Adipocyte (in vitro differentiated cells): Measurements from ENCODE around the gene CACYBP.

Experiments
- DNase-seq: peaks from one replicate; pipeline ENCODE4 v3.0.0-alpha.2; 2015; ENCODE audit warnings: low read depth
- H3K27me3 ChIP-seq: replicated peaks from 2 replicates; pipeline ENCODE4 v1.7.0; 2013; ENCODE audit warnings: mild to moderate bottlenecking, low read length, moderate library complexity; ENCODE audit not compliant: control insufficient read depth, insufficient read depth
- H3K36me3 ChIP-seq: 2 replicates; pipeline ENCODE4 v1.7.0; 2013; ENCODE audit warnings: low read length, mild to moderate bottlenecking, moderate library complexity; ENCODE audit not compliant: control insufficient read depth, insufficient read depth, severe bottlenecking
- H3K4me1 ChIP-seq: 2 replicates; pipeline ENCODE4 v1.7.0; 2013; ENCODE audit warnings: mild to moderate bottlenecking, low read length, moderate library complexity; ENCODE audit not compliant: control insufficient read depth, insufficient read depth
- H3K4me3 ChIP-seq: 2 replicates; pipeline ENCODE4 v1.7.0; 2013; ENCODE audit warnings: mild to moderate bottlenecking, low read length, moderate library complexity
- H3K9ac ChIP-seq: 2 replicates; pipeline ENCODE4 v1.7.0; 2013; ENCODE audit warnings: mild to moderate bottlenecking, low read length, moderate library complexity
- H3K9me3 ChIP-seq: 2 replicates; pipeline ENCODE4 v1.7.0; 2013; ENCODE audit warnings: mild to moderate bottlenecking, low read length, moderate library complexity; ENCODE audit not compliant: control insufficient read depth

The CACYBP gene

DNA sequence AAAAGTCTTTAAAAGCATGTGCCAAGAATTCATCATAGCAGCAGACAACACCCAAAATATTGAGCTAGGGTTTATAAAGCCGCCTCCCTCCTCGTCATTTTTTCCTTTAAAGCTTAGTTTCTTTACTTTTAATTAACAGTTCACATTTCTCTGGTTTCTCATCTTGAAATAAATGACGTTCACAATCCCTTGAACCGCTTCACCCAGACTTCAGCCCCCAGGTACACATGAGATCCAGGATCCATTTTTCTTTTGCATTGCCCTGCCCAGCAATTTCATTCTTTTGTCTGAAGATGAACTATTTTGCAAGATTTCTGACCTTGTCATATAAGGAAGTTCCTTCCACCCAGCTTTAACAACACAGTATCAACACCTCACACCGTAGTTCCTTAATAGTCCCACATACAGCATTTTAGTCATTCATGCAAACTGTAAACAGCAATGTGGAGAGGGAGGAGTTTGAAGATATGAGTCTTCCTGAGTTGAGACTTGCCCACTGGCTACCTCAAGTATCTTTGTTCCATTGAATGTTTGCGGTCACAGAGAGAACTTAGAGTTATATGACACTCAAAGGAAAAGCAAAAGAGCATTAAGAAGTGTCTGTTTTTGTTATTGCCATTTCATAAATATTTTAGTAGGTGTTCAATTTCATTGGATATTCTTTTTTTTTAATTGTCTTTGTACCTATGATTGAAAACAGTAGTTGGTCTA is 35.3 kb upstream of the CACYBP start:
- H3K36me3 ChIP-seq: no peaks in the 10 kb centered on the region
- H3K4me1 ChIP-seq: peaks cover 45% of the 10 kb centered on the region
- peak overlapping the region; percentile 38 for H3K4me3 ChIP-seq
- no peak overlapping the region for H3K9ac ChIP-seq
- H3K9me3 ChIP-seq: no peaks in the 10 kb centered on the region
- no peak for DNase-seq
- H3K27me3 ChIP-seq: no peaks in the 10 kb centered on the region

- Histone ChIP-seq H3K9ac (peak overlapping the region; percentile 12), H3K4me3 (peak overlapping the region; percentile 43), H3K36me3 (no peaks in the 10 kb centered on the region), H3K27me3 (no peaks in the 10 kb centered on the region), H3K4me1 (peaks cover 45% of the 10 kb centered on the region), H3K9me3 (no peaks in the 10 kb centered on the region)
- DNase-seq: peak; percentile 39
Measured at GRCh38 chr1:174964972-174965361, 34.8 kb upstream of the CACYBP start.

DNA sequence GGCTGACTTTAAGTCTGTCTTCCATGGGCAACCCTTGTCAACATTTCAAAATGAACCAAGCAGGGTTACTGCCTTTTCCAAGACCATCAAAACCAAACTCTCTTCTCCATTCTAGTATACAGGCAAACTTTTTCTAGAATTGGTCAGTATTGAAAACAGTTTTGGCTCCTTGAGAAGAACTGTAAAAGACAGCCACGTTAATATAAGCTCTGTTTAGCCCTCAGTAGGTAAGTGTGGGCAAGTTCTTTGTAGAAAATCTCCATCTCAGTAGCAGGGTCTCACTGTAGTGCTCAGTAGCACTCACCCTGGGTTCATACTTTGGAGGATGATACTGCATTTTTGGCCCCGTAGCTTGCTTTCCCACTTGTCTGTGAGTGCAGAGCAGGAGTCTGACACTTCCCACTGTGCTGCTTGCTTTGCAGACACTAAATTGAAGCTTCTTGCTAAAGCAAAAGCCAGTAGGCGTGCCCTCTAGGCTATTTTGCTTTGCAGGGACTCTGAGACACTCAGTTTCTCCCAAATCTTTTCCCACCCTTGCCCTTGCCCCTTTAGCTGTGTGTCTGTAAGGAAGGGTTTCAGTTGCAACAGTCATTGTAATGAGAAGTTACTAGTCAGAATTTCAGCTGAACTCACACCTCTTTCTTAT is 34.3 kb upstream of the CACYBP start:
- Histone ChIP-seq H3K36me3 (no peaks in the 10 kb centered on the region), H3K27me3 (no peaks in the 10 kb centered on the region), H3K9me3 (no peaks in the 10 kb centered on the region), H3K4me3 (peak overlapping the region; percentile 43), H3K9ac (peak overlapping the region; percentile 12), H3K4me1 (peaks cover 45% of the 10 kb centered on the region)
- DNase-seq: no peak

DNA sequence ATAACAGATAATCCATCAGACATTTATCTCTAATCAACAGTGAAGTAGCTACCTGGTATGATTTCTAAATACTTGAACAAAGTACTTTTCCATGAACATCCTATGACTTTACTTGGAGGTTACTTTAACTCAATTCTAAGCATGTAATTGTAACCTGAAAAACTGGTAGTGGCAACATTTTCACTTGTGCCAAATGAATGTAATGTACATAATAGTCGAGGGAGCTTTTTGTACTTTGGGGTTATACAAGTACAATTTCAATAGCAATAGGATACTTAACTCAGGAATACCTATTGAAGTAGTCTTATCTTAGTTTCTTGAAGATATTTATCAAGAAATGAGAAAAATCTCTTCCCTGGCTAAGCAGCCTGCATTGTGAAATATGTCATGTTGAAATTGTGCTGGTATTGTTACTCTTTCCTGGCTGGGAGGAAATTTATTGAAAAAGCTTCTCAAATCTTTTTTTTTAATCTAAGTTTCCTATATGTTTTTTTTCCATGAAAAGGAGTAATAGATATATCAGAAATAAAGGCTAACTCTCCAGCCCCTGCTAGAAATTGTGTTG is 33.7 kb upstream of the CACYBP start:
- H3K4me1 ChIP-seq: peaks cover 45% of the 10 kb centered on the region
- H3K4me3 ChIP-seq: peak overlapping the region; percentile 43
- peak; percentile 73 for DNase-seq
- no peak overlapping the region for H3K9ac ChIP-seq
- H3K9me3 ChIP-seq: no peaks in the 10 kb centered on the region
- no peaks in the 10 kb centered on the region for H3K36me3 ChIP-seq
- H3K27me3 ChIP-seq: no peaks in the 10 kb centered on the region

DNA sequence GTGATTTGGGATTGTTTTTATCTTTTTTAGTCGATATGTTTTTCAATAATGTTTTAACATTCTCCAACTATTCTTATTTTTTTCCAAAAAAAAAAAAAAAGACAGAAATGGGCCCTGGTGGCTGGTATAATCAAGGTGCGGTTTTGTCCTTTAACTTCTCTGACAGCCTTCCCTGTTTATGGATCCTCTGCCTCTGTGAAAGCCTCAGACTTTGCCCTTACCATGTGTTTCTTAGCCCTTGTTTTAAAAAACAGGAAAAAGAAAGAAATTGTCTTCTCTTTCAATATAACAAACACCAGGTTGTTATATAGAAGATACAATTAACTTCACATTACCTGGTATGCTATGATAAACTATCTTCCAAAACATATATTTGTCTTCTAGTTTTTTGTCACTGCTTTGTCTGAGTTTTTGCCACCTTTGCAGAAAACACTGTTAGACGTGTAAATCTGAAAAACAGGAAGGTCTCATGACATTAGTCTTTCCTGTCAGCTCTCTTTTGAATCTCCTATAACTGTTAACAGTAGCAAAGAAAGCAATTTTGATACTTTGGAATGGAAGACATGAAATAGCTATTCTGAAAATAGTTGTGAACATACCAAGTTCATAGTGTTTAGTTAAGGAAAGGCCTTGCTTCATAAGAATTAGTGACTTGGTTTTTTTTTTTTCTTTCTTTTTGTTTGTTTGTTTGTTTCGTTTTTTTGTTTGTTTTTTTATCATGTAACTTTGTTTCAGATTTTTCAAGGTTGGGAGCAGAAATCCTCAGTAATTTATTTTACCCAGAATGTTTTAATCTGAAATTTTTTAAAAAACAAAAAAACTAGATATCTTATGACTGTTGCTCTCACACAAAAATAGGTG is 31.7 kb upstream of the CACYBP start:
- H3K9ac ChIP-seq: no peak overlapping the region
- H3K36me3 ChIP-seq: no peaks in the 10 kb centered on the region
- peaks cover 45% of the 10 kb centered on the region for H3K4me1 ChIP-seq
- no peaks in the 10 kb centered on the region for H3K27me3 ChIP-seq
- H3K4me3 ChIP-seq: no peak overlapping the region
- H3K9me3 ChIP-seq: no peaks in the 10 kb centered on the region
- no peak for DNase-seq

GRCh38 chr1:174968750-174969244 is 30.9 kb upstream of the CACYBP start:
- no peak overlapping the region for H3K4me3 ChIP-seq
- no peaks in the 10 kb centered on the region for H3K9me3 ChIP-seq
- H3K9ac ChIP-seq: no peak overlapping the region
- H3K27me3 ChIP-seq: no peaks in the 10 kb centered on the region
- DNase-seq: peak; percentile 73
- peaks cover 42% of the 10 kb centered on the region for H3K4me1 ChIP-seq
- H3K36me3 ChIP-seq: no peaks in the 10 kb centered on the region

GRCh38 chr1:174969977-174970376 is 29.8 kb upstream of the CACYBP start:
- H3K9ac ChIP-seq: no peak overlapping the region
- no peak for DNase-seq
- no peak overlapping the region for H3K4me3 ChIP-seq
- H3K36me3 ChIP-seq: no peaks in the 10 kb centered on the region
- no peaks in the 10 kb centered on the region for H3K9me3 ChIP-seq
- H3K4me1 ChIP-seq: peaks cover 30% of the 10 kb centered on the region
- H3K27me3 ChIP-seq: no peaks in the 10 kb centered on the region

DNA sequence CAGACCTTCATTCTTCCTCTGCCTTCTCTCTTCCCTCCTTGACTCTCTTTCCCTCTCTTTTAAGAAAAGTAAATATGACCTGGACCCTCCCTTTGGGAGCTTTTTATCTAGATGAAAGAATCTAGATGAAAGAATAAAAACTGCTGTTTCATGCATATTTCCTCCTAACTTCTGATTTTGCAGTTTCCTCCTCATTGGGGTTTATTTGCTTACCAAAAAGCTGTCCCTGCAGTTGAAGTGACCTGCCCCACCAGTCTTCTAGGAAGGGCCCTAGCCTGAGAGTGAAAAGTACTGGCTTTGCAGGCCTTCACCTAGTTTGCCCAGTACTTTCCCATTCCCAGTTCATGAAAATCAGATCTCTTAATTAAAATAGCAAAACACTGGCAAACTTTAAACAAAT is 28.3 kb upstream of the CACYBP start:
- no peaks in the 10 kb centered on the region for H3K9me3 ChIP-seq
- H3K4me3 ChIP-seq: no peak overlapping the region
- H3K36me3 ChIP-seq: no peaks in the 10 kb centered on the region
- H3K27me3 ChIP-seq: no peaks in the 10 kb centered on the region
- H3K9ac ChIP-seq: no peak overlapping the region
- peaks cover 25% of the 10 kb centered on the region for H3K4me1 ChIP-seq
- no peak for DNase-seq

DNA sequence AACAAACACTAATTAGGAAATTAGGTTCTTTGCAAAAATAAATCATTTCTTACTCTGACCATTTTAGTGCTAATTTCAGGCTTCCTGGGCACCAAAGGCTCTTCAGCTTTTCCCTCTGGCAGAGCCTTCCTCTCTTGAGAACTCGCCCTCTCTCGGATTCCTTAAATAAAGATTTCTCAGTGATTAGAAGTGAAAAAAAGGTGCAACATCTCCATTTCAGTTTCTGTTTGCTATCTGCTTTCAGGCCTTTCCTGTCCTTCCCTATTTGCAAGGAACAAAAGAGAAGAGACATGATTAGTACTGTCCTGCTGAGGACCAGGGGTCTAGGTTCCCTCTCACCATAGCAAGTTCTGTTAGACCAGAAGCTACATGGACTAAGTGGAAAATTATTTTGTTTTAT is 27.8 kb upstream of the CACYBP start:
- no peak for DNase-seq
- Histone ChIP-seq H3K36me3 (no peaks in the 10 kb centered on the region), H3K9me3 (no peaks in the 10 kb centered on the region), H3K4me1 (peaks cover 27% of the 10 kb centered on the region), H3K27me3 (no peaks in the 10 kb centered on the region), H3K9ac (no peak overlapping the region), H3K4me3 (no peak overlapping the region)

- Histone ChIP-seq H3K36me3 (no peaks in the 10 kb centered on the region), H3K4me3 (no peak overlapping the region), H3K4me1 (peaks cover 18% of the 10 kb centered on the region), H3K9me3 (no peaks in the 10 kb centered on the region), H3K9ac (no peak overlapping the region), H3K27me3 (no peaks in the 10 kb centered on the region)
- no peak for DNase-seq
Measured at GRCh38 chr1:174974711-174975119, 25.0 kb upstream of the CACYBP start.

DNA sequence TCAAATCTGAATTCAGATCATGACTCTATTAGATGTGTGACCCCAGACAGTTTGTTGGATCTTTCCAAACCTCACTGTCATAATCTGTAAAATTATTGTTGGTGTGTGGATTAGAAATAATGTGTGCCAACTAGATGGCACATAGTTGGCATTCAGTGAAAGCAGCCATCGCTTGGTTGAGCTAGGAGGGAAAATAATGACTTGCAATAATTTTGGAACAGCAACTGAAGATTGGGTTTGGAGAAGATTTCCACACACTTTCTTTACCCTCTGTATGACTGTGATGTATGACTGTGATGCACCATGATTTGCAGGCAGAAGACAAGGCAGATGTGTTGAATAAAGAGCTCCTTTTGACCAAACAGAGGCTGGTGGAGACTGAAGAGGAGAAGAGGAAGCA is 24.0 kb upstream of the CACYBP start:
- Histone ChIP-seq H3K9me3 (no peaks in the 10 kb centered on the region), H3K4me3 (no peak overlapping the region), H3K27me3 (no peaks in the 10 kb centered on the region), H3K4me1 (peaks cover 18% of the 10 kb centered on the region), H3K36me3 (no peaks in the 10 kb centered on the region), H3K9ac (no peak overlapping the region)
- DNase-seq: no peak
